Activated gamma-delta T cell treated with Interleukin-2 at 50 U/mL for 16 hours (primary cell): ENCODE data around the gene TBC1D8.
"Not testable (repeated sequence)": the region's sequence is repeated elsewhere in the genome, so short reads cannot be mapped to it uniquely, and the experiment has no call there.

Source experiments
- DNase-seq: peaks from one replicate; pipeline ENCODE4 v3.0.0-alpha.2; 2020

TBC1D8 gene

DNA sequence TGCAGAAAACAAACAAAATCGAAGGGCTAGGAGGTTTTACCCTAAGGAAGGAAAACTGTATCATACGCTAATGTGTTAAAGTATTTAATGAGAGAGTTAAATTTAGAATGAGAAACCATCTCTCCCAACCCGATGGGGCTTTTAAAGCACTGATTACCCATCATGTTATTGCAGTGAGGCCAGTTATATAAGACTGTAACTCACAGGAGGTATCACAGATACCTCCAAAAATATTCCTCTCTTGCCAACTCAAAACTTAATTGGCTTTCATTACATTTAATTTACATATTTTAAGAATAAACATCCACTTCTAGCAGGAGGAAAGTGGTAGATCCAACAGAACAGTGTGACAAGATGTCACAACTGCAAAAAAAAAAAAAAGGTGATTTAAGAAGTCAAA is 92.8 kb downstream of the TBC1D8 start:
- no peak for DNase-seq

DNA sequence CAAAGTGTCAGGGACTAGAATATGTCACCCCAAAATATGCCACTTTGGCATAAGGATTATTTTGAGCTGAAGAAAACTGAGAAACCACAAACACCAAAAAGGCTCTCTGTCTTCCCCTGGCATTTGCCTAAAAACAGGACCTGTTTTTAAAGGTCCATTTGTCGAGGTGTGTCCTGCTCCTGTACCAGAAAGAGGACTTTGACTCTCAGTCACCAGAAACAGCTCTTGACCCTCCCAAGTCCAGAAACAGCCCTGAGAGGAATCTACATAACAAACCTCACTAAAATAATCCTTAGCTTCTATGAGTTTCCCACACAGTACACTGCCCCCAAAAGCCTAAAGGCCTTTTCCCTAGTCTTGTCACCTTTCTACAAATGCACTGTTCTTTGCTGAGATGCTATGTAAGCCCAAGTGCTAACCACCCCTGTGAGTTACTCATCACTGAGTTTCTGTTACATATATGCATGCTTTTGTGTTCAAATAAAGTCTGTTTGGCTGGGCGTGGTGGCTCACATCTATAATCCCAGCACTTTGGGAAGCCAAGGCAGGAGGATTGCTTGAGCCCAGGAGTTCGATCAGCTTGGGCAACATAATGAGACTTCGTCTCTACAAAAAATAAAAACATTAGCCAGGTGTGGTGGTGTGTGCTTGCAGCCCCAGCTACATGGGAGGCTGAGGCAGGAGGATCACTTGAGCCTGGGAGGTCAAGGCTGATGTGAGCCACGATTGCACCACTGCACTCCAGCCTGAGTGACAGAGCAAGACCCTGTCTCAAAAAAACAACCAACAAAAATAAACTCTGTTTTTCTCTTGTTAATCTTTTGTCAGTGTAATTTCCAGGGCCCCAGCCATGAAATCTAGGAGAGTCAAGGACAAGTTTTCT is 93.9 kb downstream of the TBC1D8 start:
- DNase-seq, result no peak

DNA sequence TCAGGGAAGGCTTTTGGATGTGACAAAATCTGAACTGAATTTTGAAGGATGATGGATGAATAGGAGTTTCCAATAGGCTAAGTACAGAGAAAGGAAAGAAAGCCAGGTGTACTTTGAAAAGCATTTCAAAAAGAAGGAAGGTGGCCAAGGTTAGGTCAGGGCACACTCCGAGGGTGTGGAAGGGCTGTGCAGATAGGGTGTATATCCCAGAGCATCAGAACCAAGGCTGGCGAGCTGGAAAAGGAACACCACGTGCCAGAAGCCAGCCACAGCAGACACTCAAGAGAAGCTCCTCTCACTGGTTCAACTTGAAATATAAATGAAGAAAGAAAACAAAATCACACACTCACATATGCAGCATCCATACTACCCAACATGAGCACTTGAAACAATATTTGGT is 98.1 kb downstream of the TBC1D8 start:
- no peak for DNase-seq

DNA sequence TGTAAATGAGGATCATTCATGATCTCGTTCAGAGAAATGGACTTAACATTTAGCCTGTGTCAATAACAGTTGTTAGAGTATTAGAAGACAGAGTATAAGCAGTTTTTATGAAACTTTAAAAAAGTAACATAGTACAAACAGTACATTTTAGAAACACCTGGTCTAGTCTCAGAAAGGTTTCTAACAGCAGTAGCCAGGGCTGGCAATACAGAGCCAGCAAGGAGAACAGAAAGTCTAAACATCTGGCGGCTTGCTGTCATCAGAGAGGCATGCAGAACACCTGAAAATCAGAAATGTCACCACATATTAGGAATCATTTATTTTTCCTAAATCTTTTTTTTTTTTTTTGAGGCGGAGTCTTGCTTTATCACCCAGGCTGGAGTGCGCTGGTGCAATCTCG is 99.0 kb downstream of the TBC1D8 start:
- DNase-seq, result no peak

DNA sequence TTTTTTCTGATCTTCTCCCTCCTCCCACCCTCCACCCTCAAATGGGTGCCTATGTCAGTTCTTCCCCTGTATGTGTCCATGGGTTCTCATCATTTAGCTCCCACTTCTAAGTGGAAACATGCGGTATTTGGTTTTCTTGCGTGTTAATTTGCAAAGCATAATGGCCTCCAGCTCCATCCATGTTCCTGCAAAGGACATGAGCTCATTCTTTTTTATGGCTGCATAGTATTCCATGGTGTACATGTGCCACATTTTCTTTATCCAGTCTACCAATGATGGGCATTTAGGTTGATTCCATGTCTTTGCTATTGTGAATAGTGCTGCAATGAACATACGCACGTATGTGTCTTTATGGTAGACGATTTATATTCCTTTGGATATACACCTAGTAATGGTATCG is 100.3 kb downstream of the TBC1D8 start:
- DNase-seq, result not testable (repeated sequence)

DNA sequence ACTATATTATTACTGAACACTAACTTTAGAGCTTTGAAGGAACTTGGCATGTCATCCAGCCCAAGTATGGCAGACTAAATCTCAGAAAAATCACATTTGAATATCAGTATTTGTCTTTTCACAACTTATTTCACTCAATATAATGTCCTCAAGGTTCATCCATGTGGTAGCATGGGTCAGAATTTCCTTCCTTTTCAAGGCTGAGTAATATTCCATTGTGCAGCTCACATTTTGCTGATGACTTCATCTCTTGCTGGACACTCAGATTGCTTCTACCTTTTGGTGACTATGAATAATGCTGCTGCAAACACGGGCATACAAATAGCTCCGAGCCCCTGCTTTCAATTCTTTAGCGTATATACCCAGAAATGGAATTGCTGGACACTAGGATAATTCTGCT is 102.4 kb downstream of the TBC1D8 start:
- no peak for DNase-seq

DNA sequence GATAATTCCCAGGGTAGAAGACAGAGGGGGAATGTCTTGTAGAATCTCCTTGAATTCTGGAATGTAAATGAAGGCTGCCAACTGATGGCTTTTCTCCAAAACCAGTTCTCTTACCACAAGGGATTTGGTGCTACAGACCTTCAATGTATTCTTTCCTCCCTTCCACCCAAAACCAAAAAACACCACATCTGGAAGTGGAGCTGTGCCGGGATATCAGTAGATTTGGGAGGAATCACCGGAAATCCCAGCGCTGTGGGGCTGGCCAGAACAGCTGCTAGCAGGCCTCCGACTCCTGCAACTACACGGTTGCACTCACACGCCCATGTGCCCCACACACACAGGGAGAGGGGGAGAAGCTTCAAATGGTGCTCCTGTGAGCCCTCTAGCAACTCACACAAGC is 103.4 kb downstream of the TBC1D8 start:
- no peak for DNase-seq

DNA sequence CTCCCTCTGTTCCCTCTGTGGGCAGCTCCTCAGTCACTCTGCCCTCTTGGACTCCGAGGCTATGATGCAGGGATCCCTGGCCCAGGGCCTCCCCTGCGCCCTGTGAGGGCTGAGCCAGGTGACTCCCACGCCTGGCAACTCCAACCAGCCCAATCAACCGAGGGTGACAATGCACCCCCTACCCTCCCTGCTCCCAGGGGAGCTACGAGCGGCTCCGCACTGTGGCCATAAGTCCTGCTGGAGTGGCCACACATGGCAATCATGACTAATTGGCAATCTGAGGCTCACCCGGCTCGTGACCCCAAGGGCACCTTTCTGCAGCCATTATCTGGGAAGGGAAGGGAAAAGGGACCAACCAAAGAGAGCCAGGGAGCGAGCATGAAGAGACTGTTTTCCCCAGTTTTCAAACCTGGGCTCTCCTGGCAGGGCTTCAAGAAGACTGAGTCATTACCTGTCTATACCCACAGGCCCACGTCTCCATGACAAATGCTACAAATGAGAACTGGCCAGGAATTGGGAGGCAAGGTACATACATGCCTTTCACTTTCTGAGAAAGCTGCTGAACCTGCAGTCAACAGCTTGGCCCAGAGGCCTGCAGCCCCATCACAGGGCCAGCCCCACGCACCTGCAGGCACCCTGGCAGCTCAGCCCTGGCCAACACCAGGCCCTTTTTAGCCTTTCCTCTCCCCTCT is 104.0 kb downstream of the TBC1D8 start:
- DNase-seq, result no peak

DNA sequence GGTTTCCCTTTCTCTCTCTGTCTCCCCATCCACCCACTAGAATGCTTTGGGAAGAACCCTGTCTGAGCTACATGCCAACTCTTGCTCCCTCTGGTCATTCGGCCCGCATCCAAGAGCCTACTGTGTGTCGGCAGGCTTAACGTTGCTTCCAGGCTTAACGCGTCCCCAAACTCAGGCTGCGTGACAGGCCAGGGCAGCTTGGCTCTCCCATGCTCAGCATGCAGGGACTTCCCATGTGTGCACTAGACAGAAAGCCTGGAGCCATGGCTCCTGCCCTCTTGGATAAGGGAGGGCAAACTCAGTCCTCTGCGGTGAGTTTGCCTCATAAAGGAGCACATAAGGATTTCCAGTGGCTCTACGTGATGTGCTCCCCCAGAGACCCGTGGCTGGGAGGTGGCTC is 105.9 kb downstream of the TBC1D8 start:
- no peak for DNase-seq

DNA sequence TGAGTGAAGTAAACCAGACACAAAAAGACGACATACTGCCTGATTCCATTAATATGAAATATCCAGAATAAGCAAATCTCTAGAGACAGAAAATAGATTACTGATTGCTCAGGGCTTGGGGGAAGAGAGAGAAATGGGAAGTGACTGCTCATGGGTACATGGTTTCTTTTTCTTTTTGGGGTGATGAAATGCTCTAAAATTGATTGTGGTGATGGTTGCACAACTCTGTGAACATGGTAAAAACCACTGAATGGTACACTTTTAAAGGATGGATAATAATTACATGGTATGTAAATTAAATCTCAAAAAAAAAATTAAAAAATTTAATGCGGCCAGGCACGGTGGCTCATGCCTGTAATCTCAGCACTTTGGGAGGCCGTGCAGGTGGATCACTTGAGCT is 109.8 kb downstream of the TBC1D8 start:
- no peak for DNase-seq

DNA sequence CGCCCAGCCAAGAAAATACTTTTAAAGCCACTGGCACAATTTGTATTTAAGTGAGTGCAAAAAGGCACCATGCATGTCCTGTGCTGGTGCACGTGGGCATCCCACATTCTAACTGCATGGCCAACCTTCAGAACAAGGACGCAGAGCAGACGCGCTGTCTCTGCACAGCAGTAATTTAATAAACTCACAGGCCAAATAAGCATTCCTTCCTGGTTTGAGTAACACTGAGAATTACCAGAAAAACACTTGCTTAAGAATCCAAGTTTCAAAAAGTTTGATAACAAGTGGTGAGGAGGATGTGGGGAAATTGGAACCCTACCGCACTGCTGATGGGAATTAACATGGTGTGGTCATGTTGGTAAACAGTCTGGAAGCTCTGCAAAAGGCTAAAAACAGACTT is 110.4 kb downstream of the TBC1D8 start:
- DNase-seq, result no peak

DNA sequence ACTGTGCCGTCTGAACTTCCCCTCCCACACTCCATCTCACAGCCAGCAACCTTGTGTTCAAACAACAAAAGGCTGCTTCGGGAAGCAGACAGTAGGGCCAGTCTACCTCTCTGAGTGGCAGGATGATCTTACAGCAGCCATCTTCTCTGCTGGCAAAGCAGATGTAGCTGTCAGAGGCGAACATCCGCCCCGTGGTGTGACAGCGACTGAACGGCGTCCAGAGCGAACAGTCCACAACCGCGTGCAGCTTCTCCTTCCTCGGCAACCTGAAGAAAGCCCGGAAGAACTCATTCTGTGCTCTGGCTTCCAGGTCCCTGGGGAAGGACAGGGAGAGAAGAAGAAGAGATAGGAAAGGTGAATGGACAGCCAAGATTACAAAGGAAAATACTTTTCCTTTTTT is 111.1 kb downstream of the TBC1D8 start:
- DNase-seq, result no peak

DNA sequence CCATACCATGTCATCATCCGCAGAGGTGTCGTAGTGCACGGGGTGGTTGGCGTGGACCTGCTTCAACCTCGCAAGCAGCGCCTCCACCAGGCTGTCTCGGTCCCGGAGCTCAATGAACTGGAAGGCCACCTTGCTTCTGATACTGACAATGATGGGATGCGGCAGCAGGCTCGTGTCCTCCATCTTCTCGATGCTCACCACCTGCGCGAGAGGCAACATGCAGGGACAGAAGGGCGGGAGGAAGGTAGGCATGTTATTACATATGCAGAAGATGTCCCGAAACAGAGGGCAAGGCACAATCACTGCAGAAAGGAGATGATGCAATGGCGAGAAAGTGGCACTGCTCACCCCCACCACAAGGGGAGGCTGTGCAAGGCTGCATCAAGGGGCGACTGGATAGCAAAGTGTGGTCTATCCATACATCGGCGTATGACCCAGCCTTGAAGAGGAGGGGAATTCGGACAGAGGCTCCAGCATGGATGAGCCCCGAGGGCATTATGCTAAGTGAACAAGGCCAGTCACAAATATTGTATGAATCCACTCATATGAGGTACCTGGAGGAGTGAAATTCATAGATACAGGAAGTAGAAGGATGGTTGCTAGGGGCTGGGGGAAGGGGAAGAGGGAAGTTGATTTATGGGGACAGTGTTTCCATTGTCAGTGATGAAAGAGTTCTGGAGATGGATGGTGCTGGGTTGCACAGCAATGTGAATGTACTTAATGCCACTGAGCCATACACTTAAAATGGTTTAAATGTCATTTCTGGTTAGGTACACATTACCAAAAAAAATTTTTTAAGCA is 112.5 kb downstream of the TBC1D8 start:
- no peak for DNase-seq

DNA sequence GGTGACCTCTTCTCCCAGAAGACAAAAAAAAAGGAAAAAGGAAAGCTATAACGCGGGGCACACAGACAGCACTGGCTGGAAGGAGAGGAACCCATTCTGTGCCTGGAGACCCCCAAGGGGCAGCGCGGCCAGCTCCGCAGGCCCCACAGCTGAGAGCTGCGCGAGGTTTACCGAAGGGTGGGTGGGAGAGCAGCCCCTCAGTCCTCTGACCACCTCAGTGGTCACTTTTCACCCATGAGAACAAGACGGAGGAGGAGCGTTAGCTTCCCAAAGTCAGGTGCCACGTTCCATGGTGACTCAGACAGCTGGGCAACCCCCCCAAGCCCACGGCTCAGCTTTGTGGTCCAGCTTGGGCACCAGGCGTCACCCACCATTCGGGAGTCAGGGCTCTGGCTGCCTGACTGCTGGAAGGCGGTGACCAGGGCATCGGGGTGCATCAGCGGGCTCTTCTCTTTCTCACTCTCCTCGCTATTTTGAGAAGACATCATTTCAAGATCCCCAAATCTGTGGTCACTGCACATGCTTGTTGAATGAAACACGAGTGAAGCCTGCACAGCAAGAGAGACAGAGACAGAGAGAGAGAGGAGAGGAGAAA is 113.9 kb downstream of the TBC1D8 start:
- DNase-seq, result no peak

DNA sequence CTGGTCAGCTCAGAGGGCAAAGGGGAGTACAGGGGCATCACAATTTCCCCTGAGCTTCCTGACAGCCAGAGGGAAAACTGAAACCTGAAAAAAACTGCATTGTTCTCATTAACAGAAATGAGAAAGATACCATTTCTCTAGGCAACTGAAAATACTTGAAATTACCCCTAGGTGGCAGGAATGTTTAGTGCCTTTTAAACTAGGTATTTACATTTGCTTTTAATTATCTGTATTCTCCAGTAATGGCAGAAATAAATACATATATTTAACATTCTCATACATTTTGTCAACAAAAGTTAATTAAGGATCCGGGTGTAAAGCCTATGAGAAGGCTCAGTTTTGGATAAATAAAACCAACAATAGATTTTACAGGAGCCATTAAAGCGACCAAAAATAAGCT is 114.6 kb downstream of the TBC1D8 start:
- DNase-seq, result no peak

DNA sequence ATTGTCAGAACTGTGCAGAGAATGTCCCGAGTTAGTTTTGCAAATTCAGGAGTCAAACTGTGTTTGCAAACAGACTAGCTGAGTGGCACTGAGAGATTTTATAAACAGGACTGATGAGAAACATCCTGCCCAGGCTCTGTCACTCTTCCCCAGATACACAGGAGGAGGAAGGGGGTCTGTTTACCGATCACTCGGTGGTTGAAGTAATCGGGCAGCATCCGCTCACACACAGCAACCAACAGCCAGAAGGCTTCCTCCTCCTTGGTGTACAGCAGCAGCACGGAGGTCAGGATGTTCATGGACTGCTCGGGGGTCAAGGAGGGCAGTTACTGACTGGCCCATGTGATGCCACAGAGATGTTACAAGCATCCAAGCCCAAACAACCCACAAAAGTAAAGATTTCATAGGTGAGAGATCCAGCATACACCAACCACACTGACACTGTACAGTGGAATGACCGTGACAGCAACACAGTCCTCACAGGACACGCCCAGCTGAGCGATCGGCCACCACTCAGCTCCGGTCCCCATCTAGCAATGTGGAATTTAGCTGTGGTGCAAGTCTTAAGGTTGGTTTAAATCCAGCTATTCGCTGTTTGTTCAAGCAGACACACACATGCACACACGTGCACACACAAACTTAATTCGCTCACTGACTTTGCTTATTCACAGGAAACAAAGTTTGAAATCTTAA is 119.0 kb downstream of the TBC1D8 start:
- no peak for DNase-seq

DNA sequence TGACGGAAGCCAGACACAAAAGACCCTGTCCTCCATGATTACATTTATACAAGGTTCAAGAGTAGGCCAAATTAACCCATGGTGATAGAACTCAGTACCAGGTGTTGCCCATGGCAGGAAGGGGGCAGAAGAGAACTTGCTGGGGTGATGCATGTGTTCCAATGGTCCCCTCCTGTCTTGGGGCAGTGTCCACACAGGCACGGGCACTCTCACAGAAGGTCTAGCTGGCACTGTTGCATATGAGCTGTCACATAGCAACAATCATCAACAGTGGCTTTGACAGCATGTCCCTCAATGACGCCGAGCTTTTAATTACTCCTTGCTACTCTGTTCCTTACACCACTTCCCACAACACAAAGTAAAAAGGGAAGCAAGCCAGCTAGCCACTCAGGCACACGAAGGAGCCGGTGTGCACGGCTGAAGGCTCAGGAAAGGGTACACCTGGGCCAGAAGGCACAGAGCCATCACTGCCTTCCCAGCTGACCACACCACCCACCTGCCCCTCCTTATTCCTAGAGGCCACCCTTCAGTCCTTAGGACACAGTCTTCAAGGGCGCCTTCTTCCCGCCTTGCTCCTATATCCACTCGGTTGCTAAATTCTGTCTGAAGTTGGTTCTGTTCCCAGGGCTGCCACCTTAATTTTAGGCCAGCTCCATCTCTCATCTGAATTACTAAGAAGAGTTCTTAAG is 120.2 kb downstream of the TBC1D8 start:
- no peak for DNase-seq

DNA sequence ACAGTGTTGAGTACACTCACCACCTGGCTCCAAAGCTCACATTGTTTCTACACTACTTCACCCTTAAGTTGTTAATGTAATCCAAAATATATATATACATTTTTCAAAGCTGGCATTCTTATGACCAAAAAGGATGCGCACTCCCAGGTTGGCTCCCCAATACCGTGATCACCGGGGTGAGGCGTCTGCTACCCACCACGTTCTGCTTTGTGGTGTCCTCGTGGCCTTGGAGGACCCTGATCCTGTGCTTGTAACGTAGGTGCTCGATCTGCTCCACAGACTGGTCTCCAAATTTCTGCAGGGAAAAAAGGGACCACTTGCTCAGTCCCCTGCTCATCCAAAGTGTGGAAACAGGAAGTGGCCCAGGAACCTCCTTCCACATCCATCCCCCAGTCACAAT is 123.3 kb downstream of the TBC1D8 start:
- DNase-seq, result no peak

DNA sequence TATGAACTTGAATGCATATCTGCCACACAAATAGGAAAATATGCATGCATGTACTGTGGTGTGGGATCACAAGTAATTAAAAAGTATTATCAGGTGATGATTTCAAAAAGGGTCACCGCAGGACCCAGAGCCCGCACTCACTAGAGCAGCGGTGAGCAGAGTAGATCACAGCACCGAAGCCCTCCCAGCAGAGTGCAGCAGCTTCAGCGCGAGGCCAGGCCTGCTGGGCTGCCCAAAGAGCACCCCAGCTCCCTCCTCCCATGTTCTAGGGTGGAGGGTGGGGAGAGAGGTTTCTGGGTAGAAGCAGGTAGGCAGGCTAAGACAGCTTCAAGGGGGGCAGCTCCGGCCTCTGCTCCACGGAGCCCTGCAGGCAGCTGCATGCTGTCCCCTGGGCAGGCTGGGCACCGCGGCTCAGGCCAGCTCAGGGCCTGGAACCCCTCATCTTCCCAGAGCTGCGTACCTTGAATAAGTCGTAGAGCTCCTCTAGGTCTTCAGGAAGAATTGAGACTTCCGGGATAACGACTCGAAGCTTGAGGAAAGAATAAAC is 124.2 kb downstream of the TBC1D8 start:
- DNase-seq, result no peak

DNA sequence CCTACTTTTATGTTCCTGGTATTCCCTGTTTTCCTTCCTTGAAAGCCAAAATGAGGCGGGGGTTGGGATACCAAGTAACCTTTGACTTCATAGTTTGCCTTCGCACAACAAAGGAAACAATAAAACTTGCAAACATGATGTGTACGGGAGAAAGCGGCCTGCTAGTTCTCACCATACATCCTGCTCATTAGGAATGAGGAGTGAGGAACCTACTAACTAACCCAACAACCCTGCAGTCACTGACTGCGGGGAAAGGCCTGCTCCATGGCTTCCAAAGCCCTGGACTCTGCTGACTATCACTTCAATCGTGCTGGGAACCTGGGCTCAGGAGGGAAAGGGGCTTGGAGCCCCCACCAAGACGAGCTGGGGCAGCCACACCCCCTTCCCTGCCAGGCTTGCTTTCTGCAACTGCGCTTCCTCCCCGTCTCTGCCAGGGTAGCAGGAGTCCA is 124.9 kb downstream of the TBC1D8 start:
- no peak for DNase-seq

DNA sequence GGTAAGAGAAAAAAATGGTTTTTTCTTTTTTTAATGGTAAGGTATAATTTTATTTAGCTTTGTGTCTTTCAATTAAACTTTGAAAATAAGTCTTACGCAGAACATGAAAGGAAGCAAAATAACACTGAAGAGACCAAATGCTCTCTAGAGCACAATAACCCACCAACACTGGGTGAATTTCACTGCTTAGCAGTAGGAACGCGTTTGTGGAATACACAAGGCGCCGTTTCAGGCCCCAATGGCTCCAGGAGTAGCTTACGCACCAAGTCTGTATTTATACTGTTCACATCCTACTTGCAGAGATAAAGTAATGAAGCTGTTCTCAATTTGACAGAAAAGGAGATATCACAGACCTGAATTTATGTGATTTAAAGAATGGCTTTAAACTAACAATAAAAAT is 125.6 kb downstream of the TBC1D8 start:
- no peak for DNase-seq
